Stimulated activated CD8-positive, alpha-beta memory T cell treated with anti-CD3 and anti-CD28 coated beads, Interleukin-15, amount 100 ng/mL, for 24 hours (primary cell): ENCODE measurements around the gene PLS3.

Experiments used
- DNase-seq: peaks from one replicate; pipeline ENCODE4 v3.0.0-alpha.2; 2020; ENCODE audit warnings: low read depth

PLS3 gene

GRCh38 chrX:115693476-115693875 lies 132.5 kb downstream of the PLS3 start:
- no peak for DNase-seq

GRCh38 chrX:115694028-115694427 lies 133.1 kb downstream of the PLS3 start:
- no peak for DNase-seq

GRCh38 chrX:115696039-115696438 lies 135.1 kb downstream of the PLS3 start:
- no peak for DNase-seq

GRCh38 chrX:115696939-115697338 lies 136.0 kb downstream of the PLS3 start:
- DNase-seq, result no peak

GRCh38 chrX:115697806-115698205 lies 136.8 kb downstream of the PLS3 start:
- no peak for DNase-seq
